22Rv1 (cell line): ENCODE results near the gene NKD1.

Experiments
- ZFX ChIP-seq: fragments of 450-650 bp; IDR thresholded peaks from 2 replicates; pipeline ENCODE4 v1.6.1; 2017; ENCODE audit warnings: antibody characterized with exemption, borderline replicate concordance
- TF ChIP-seq, protein P1 (sequence below): fragments of 450-650 bp; IDR thresholded peaks from 2 replicates; pipeline ENCODE4 v1.5.1; 2017; ENCODE audit warnings: mild to moderate bottlenecking

DNA sequence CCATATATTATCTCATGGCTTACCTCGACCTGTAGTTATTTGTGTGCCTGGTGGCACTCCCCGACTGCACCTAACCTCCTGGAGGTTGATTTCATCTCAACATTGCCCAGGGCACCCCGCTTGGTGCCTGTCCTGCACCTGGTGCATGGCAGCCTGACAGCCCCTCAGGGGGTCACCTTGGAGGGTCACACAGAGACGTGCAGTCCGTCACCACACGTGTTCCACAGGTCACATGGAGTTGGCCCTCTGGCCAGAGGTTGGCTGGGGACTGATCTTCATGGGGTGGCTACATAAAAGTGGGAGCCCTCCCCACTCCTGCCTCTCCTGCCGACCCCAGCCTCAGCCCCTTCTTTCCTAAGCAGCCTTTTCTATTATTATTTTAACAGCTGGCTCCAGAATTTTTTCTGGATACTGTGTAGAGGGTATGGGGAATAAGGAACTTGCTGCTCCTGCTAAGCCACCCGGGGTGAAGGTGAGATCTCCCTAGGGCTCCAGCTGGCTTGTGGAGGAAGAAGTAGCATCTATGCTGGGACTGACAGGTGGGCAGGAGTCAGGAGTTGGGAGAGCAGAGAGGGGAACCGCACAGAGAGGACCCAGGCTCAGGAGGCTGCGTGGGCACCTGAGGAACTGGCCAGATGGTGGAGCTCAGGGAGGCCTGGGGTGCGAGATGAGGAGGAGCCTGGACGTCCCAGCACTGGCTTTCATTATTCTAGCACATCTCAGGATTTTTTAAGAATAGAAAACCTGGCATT lies 12.5 kb upstream of the NKD1 start:
- TF ChIP-seq, protein P1, sequence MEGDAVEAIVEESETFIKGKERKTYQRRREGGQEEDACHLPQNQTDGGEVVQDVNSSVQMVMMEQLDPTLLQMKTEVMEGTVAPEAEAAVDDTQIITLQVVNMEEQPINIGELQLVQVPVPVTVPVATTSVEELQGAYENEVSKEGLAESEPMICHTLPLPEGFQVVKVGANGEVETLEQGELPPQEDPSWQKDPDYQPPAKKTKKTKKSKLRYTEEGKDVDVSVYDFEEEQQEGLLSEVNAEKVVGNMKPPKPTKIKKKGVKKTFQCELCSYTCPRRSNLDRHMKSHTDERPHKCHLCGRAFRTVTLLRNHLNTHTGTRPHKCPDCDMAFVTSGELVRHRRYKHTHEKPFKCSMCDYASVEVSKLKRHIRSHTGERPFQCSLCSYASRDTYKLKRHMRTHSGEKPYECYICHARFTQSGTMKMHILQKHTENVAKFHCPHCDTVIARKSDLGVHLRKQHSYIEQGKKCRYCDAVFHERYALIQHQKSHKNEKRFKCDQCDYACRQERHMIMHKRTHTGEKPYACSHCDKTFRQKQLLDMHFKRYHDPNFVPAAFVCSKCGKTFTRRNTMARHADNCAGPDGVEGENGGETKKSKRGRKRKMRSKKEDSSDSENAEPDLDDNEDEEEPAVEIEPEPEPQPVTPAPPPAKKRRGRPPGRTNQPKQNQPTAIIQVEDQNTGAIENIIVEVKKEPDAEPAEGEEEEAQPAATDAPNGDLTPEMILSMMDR = no peak
- TF ChIP-seq ZFX = no peak
